Uterus (tissue), 2 donors: Measurements from ENCODE around the gene MPHOSPH6.

Source experiments
- CTCF ChIP-seq, 4 experiments: fragments of 200-600 bp in 2 of 4; fragments of 450-650 bp in 2 of 4; sonication (generic) in 2 of 4; IDR thresholded peaks; one replicate each; pipeline ENCODE4 v1.5.1; 2016 to 2019; ENCODE audit warnings: antibody characterized with exemption in 4 of 4, mild to moderate bottlenecking in 2 of 4, moderate library complexity in 1 of 4
- POLR2A ChIP-seq, 2 donors: fragments of 450-650 bp; IDR thresholded peaks; one replicate each; pipeline ENCODE4 v1.6.1; 2016; ENCODE audit warnings: antibody characterized with exemption in 2 of 2, mild to moderate bottlenecking in 1 of 2, moderate library complexity in 1 of 2

DNA sequence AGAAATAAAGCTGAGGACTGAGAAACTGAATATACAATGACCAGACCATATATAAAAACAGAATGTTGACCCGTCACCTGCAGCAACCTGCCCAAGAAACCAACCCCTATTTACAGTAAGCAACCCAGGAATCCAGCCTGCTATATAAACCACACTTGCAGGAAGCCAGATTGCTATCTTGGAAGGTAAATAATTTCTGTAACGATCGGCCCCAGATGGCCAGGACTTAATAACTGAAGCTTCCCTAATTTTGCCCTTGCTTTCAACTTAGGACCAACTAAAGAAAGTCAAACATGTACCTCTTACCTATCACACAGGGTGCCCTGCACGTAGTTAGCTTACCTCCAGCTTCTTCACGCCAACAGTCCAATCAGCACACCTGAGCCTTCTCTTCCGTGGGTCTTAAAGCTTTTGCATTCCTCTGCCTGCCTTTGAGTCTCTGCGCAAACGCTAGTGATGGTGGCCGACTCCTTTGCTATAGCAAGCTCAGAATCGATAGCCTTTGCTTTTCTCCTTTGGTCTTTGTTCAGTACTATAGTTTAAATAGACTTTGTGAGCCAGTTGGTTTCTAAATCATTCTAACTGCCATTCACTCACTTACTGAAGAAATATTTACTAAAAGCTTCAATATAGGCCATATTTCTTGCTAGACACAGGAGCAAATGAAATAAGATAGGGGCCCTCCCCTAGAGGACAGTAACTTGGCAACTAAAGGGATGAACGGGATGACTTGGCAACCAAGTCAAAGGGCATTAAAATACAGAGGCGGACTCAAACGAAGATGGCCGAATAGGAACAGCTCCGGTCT lies 31.3 kb downstream of the MPHOSPH6 start:
- TF ChIP-seq CTCF (IDR thresholded peaks at IDR 0.05): no peak
- TF ChIP-seq POLR2A (IDR thresholded peaks at IDR 0.05): no peak
